ENCODE data around the gene PHKA2.
"Not testable (repeated sequence)": the region's sequence is repeated elsewhere in the genome, so short reads cannot be mapped to it uniquely, and the experiment has no call there.

Gene PHKA2

GRCh38 chrX:18983666-18984380 is at the start of gene PHKA2:
Gene PHKA2, minus strand, starts transcription at chrX:18984114. Its CDS starts 182 bp downstream, at chrX:18983932.
- no peaks in the 10 kb centered on the region for H3K36me3 ChIP-seq (ENCODE audit: control insufficient read depth in 1 of 2, insufficient read depth in 2 of 2, low read length in 2 of 2)
- no peaks in the 10 kb centered on the region for H3K27me3 ChIP-seq (ENCODE audit: low read depth, low read length)
- H3K4me3 ChIP-seq (ENCODE audit: low read depth in 1 of 2, low read length in 2 of 2), result peak within 1 kb of the TSS; percentile 72 to 74
- H3K9me3 ChIP-seq (ENCODE audit: control insufficient read depth in 1 of 2, low read length in 2 of 2), result no peaks in the 10 kb centered on the region
- H3K4me1 ChIP-seq (ENCODE audit: control insufficient read depth in 1 of 2, insufficient read depth in 2 of 2, low read length in 2 of 2), result peaks cover 0 to 12% of the 10 kb centered on the region in 2 donors
- peak within 1 kb of the TSS; percentile 69 for H3K27ac ChIP-seq (ENCODE audit: low read length)

DNA sequence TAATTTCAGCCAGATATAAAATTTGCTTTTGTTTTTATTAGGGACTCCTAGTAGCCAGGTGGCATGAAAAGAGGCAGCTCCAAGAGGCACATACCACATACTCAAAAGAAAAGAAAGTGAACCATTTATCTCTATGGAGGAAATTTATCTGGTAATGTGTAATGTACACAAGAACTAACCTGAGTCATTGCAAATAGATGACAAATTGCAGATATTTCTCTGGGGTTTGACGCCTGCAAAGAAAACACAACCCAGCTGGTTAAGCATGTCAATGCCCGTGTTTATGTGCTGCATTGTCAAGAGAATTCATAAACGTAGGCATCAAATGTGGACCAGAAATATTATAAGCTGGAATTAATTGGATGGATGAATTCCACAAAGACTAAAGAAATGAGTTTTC is 46.9 kb upstream of the PHKA2 start:
- no peaks in the 10 kb centered on the region for H3K4me1 ChIP-seq (ENCODE audit: control insufficient read depth in 1 of 2, insufficient read depth in 2 of 2, low read length in 2 of 2)
- H3K27ac ChIP-seq (ENCODE audit: low read length), result no peak overlapping the region
- H3K9me3 ChIP-seq (ENCODE audit: control insufficient read depth in 1 of 2, low read length in 2 of 2), result no peaks in the 10 kb centered on the region
- no peaks in the 10 kb centered on the region for H3K36me3 ChIP-seq (ENCODE audit: control insufficient read depth in 1 of 2, insufficient read depth in 2 of 2, low read length in 2 of 2)
- no peaks in the 10 kb centered on the region for H3K27me3 ChIP-seq (ENCODE audit: low read depth, low read length)
- no peak overlapping the region for H3K4me3 ChIP-seq (ENCODE audit: low read depth in 1 of 2, low read length in 2 of 2)

GRCh38 chrX:19028560-19028959 is 44.6 kb upstream of the PHKA2 start:
- H3K36me3 ChIP-seq (ENCODE audit: control insufficient read depth in 1 of 2, insufficient read depth in 2 of 2, low read length in 2 of 2), result no peaks in the 10 kb centered on the region

GRCh38 chrX:19024366-19024765 is 40.5 kb upstream of the PHKA2 start:
- Histone ChIP-seq H3K27me3 (ENCODE audit: low read depth, low read length) (no peaks in the 10 kb centered on the region), H3K36me3 (ENCODE audit: control insufficient read depth in 1 of 2, insufficient read depth in 2 of 2, low read length in 2 of 2) (no peaks in the 10 kb centered on the region), H3K4me3 (ENCODE audit: low read depth in 1 of 2, low read length in 2 of 2) (no peak overlapping the region), H3K4me1 (ENCODE audit: control insufficient read depth in 1 of 2, insufficient read depth in 2 of 2, low read length in 2 of 2) (no peaks in the 10 kb centered on the region), H3K9me3 (ENCODE audit: control insufficient read depth in 1 of 2, low read length in 2 of 2) (no peaks in the 10 kb centered on the region), H3K27ac (ENCODE audit: low read length) (no peak overlapping the region)

More at GRCh38 chrX:19028560-19028959, 44.6 kb upstream of the PHKA2 start:
- Histone ChIP-seq H3K9me3 (ENCODE audit: control insufficient read depth in 1 of 2, low read length in 2 of 2) (no peaks in the 10 kb centered on the region), H3K4me3 (ENCODE audit: low read depth in 1 of 2, low read length in 2 of 2) (no peak overlapping the region), H3K27me3 (ENCODE audit: low read depth, low read length) (no peaks in the 10 kb centered on the region), H3K27ac (ENCODE audit: low read length) (no peak overlapping the region), H3K4me1 (ENCODE audit: control insufficient read depth in 1 of 2, insufficient read depth in 2 of 2, low read length in 2 of 2) (no peaks in the 10 kb centered on the region)

DNA sequence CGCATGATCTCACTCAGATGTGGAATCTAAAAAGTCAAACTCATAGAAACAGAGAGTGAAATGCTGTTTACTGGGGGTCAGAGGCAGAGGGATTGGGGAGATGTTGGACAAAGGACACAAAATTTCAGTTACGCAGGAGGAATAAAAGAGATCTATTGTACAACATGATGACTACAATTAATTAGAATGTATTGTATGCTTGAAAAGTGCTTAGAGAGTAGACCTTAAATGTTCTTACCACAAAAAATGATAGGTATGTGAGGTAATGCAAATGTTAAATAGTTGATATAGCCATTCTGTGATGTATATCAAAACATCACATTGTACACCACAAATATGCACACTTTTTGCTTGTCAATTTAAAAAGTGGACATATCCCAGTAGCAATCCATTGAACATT is 36.1 kb upstream of the PHKA2 start:
- no peaks in the 10 kb centered on the region for H3K36me3 ChIP-seq (ENCODE audit: control insufficient read depth in 1 of 2, insufficient read depth in 2 of 2, low read length in 2 of 2)
- H3K4me1 ChIP-seq (ENCODE audit: control insufficient read depth in 1 of 2, insufficient read depth in 2 of 2, low read length in 2 of 2), result no peaks in the 10 kb centered on the region
- no peak overlapping the region for H3K27ac ChIP-seq (ENCODE audit: low read length)
- H3K27me3 ChIP-seq (ENCODE audit: low read depth, low read length), result no peaks in the 10 kb centered on the region
- no peaks in the 10 kb centered on the region for H3K9me3 ChIP-seq (ENCODE audit: control insufficient read depth in 1 of 2, low read length in 2 of 2)
- H3K4me3 ChIP-seq (ENCODE audit: low read depth in 1 of 2, low read length in 2 of 2), result no peak overlapping the region

DNA sequence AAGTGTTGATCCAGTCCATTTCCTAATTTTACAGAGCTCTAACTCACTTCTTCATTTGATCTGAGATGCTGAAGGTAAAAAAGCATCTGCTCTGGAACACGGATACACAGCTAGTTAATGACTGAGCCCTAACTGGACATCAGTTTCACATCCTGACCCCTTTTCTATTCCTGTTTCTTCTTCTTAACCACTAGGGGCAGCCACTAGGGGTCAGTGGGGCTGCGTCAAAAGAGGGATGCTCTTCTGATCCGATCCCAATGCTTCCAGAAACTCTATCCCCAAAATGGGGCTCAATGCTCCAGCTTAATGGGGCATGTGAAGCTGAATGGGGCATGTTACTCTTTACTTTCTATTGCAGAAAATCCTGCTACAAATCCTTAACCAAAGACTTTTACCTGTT is 33.4 kb upstream of the PHKA2 start:
- no peaks in the 10 kb centered on the region for H3K27me3 ChIP-seq (ENCODE audit: low read depth, low read length)
- H3K27ac ChIP-seq (ENCODE audit: low read length), result no peak overlapping the region
- no peaks in the 10 kb centered on the region for H3K36me3 ChIP-seq (ENCODE audit: control insufficient read depth in 1 of 2, insufficient read depth in 2 of 2, low read length in 2 of 2)
- no peaks in the 10 kb centered on the region for H3K9me3 ChIP-seq (ENCODE audit: control insufficient read depth in 1 of 2, low read length in 2 of 2)
- no peaks in the 10 kb centered on the region for H3K4me1 ChIP-seq (ENCODE audit: control insufficient read depth in 1 of 2, insufficient read depth in 2 of 2, low read length in 2 of 2)
- H3K4me3 ChIP-seq (ENCODE audit: low read depth in 1 of 2, low read length in 2 of 2), result no peak overlapping the region

- H3K27ac ChIP-seq (ENCODE audit: low read length); H3K27me3 ChIP-seq (ENCODE audit: low read depth, low read length); H3K4me3 ChIP-seq (ENCODE audit: low read depth in 1 of 2, low read length in 2 of 2); H3K4me1 ChIP-seq (ENCODE audit: control insufficient read depth in 1 of 2, insufficient read depth in 2 of 2, low read length in 2 of 2); H3K36me3 ChIP-seq (ENCODE audit: control insufficient read depth in 1 of 2, insufficient read depth in 2 of 2, low read length in 2 of 2); H3K9me3 ChIP-seq (ENCODE audit: control insufficient read depth in 1 of 2, low read length in 2 of 2): not testable (repeated sequence)
Measured at GRCh38 chrX:19016614-19017013, 32.7 kb upstream of the PHKA2 start.

DNA sequence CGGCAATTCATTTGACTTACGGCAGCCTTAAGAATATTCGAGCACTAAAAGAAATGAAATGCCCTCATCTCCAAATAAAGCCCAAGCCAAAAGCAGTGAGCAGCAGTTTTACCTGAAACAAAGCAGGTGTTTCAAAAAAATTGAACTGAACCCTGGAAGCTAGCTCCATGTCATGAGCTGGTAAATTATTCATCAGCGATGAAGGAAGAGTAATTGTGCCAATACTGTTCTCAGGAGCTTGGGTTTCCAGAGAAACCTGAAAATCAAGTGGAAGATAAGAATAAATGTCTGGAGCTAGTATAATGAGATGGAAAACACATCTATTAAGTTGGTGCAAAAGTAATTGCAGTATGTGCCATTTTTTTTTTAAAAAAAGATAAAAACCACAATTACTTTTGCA is 24.0 kb upstream of the PHKA2 start:
- no peak overlapping the region for H3K27ac ChIP-seq (ENCODE audit: low read length)
- no peaks in the 10 kb centered on the region for H3K9me3 ChIP-seq (ENCODE audit: control insufficient read depth in 1 of 2, low read length in 2 of 2)
- no peaks in the 10 kb centered on the region for H3K36me3 ChIP-seq (ENCODE audit: control insufficient read depth in 1 of 2, insufficient read depth in 2 of 2, low read length in 2 of 2)
- no peak overlapping the region for H3K4me3 ChIP-seq (ENCODE audit: low read depth in 1 of 2, low read length in 2 of 2)
- H3K4me1 ChIP-seq (ENCODE audit: control insufficient read depth in 1 of 2, insufficient read depth in 2 of 2, low read length in 2 of 2), result no peaks in the 10 kb centered on the region
- no peaks in the 10 kb centered on the region for H3K27me3 ChIP-seq (ENCODE audit: low read depth, low read length)

- H3K27ac ChIP-seq (ENCODE audit: low read length), result no peak overlapping the region
- no peaks in the 10 kb centered on the region for H3K36me3 ChIP-seq (ENCODE audit: control insufficient read depth in 1 of 2, insufficient read depth in 2 of 2, low read length in 2 of 2)
- no peaks in the 10 kb centered on the region for H3K4me1 ChIP-seq (ENCODE audit: control insufficient read depth in 1 of 2, insufficient read depth in 2 of 2, low read length in 2 of 2)
- H3K27me3 ChIP-seq (ENCODE audit: low read depth, low read length), result no peaks in the 10 kb centered on the region
- no peaks in the 10 kb centered on the region for H3K9me3 ChIP-seq (ENCODE audit: control insufficient read depth in 1 of 2, low read length in 2 of 2)
- no peak overlapping the region for H3K4me3 ChIP-seq (ENCODE audit: low read depth in 1 of 2, low read length in 2 of 2)
Measured at GRCh38 chrX:19007011-19007410, 23.1 kb upstream of the PHKA2 start.

DNA sequence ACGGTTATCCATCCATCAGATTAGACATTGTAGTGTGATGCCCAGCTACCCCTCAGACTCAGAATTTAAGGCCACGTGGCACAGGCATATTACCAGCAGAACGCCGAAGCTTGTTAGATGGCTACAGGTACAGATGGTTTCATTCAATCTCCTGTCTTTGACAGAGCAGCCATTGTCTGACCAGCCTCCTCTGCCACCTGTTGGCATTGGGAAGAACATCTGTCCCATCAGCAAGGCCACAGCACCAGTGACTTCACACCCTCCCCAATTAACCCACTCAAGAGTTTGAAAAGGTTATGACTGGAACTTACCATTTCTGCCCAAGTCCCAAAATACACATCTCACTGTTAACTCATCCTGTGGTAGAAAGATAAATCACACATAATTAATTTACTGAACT is 22.0 kb upstream of the PHKA2 start:
- H3K36me3 ChIP-seq (ENCODE audit: control insufficient read depth in 1 of 2, insufficient read depth in 2 of 2, low read length in 2 of 2), result no peaks in the 10 kb centered on the region
- H3K4me3 ChIP-seq (ENCODE audit: low read depth in 1 of 2, low read length in 2 of 2), result no peak overlapping the region
- H3K27me3 ChIP-seq (ENCODE audit: low read depth, low read length), result no peaks in the 10 kb centered on the region
- H3K9me3 ChIP-seq (ENCODE audit: control insufficient read depth in 1 of 2, low read length in 2 of 2), result no peaks in the 10 kb centered on the region
- no peaks in the 10 kb centered on the region for H3K4me1 ChIP-seq (ENCODE audit: control insufficient read depth in 1 of 2, insufficient read depth in 2 of 2, low read length in 2 of 2)
- no peak overlapping the region for H3K27ac ChIP-seq (ENCODE audit: low read length)

- H3K36me3 ChIP-seq (ENCODE audit: control insufficient read depth in 1 of 2, insufficient read depth in 2 of 2, low read length in 2 of 2), result no peaks in the 10 kb centered on the region
- H3K27me3 ChIP-seq (ENCODE audit: low read depth, low read length), result no peaks in the 10 kb centered on the region
- H3K4me3 ChIP-seq (ENCODE audit: low read depth in 1 of 2, low read length in 2 of 2), result no peak overlapping the region
- H3K9me3 ChIP-seq (ENCODE audit: control insufficient read depth in 1 of 2, low read length in 2 of 2), result no peaks in the 10 kb centered on the region
- no peaks in the 10 kb centered on the region for H3K4me1 ChIP-seq (ENCODE audit: control insufficient read depth in 1 of 2, insufficient read depth in 2 of 2, low read length in 2 of 2)
- no peak overlapping the region for H3K27ac ChIP-seq (ENCODE audit: low read length)
Measured at GRCh38 chrX:19003756-19004155, 19.8 kb upstream of the PHKA2 start.

DNA sequence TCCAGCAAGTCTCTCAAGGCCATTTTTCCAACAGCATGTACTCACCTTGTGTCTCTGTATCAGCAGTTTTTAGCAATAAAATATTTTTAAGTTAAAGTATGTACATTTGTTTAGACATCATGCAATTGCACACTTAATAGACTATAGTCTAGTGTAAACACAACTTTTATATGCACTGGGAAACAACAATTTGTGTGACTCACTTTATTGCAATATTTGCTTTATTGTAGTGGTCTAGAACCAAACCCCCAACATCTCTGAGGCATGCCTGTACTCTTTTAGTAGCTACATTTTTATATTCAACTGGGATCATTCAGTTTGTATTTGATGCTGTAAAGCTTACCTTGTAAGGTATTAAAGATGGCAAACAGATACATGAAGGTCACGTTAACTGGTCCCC is 14.7 kb upstream of the PHKA2 start:
- Histone ChIP-seq H3K4me1 (ENCODE audit: control insufficient read depth in 1 of 2, insufficient read depth in 2 of 2, low read length in 2 of 2) (no peaks in the 10 kb centered on the region), H3K27me3 (ENCODE audit: low read depth, low read length) (no peaks in the 10 kb centered on the region), H3K4me3 (ENCODE audit: low read depth in 1 of 2, low read length in 2 of 2) (no peak overlapping the region), H3K27ac (ENCODE audit: low read length) (no peak overlapping the region), H3K36me3 (ENCODE audit: control insufficient read depth in 1 of 2, insufficient read depth in 2 of 2, low read length in 2 of 2) (no peaks in the 10 kb centered on the region), H3K9me3 (ENCODE audit: control insufficient read depth in 1 of 2, low read length in 2 of 2) (no peaks in the 10 kb centered on the region)

Data from muscle layer of duodenum (tissue), 2 donors.